ENCODE results near the gene CLHC1.
"Not testable (repeated sequence)": the region's sequence is repeated elsewhere in the genome, so short reads cannot be mapped to it uniquely, and the experiment has no call there.

Gene CLHC1

DNA sequence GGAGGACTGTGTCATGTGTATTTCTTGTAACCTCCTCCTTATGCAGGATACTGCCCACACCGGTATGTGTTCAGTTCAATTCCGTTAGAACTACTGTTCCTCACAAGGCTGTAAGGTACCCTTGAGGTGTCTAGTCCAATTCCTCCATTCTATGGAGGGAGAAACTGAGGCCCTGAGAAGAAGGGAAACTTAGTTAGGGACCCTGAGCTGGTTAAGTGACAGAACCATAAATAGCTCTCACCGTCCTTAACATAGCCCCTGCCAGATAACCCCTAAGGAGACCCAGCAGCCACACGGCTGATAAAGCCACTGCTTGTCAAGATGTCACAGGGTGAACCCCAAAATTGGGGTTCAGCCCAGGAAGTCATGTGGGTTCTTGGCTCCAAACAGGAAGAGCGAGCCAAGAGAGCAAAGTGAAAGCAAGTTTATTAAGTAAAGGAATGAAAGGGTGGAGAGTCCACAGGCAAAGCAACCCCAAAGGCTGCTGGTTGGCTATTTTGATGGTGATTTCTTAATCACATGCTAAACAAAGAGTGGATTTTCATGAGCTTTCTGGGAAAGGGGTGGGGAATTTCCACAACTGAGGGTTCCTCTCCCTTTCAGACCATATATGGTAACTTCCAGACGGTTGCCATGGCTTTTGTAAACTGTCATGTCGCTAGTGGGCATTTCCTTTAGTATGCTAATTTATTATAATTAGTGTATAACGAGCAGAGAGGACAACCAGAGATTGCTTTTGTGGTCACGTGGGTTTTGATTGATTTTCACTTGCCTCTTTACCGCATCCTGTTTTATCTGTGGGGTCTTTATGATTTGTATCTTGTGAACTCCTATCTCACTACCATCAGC, 98.4 kb downstream of the CLHC1 start:
- DNase-seq: peak; percentile 5

GRCh38 chr2:55130849-55131248, 101.2 kb downstream of the CLHC1 start:
- no peak for DNase-seq

DNA sequence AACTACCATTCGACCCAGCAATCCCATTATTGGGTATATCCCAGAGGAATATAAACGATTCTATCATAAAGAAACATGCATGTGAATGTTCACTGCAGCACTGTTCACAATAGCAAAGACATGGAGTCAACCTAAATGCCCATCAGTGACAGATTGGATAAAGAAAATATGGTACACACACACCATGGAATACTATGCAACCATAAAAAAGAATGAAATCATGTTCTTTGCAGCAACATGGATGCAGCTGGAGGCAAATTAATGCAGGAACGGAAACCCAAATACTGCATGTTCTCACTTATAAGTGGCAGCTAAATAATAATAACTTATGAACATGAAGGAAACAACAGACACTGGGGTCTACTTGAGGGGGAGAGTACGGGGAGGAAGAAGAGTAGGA, 105.5 kb downstream of the CLHC1 start:
- not testable (repeated sequence) for DNase-seq
